OCI-LY3 (cell line): ENCODE results near the gene CACNG4.

Experiments used
- H2AFZ ChIP-seq: fragments of 200-600, 300-600 bp; shearing (Covaris generic); 2 replicates; pipeline ENCODE4 v1.6.0; 2014; ENCODE audit warnings: antibody characterized with exemption, low read depth, low read length
- H3K27ac ChIP-seq: fragments of 200-600, 300-600 bp; sonication (generic); 2 replicates; pipeline ENCODE4 v1.5.1; 2014; ENCODE audit warnings: mild to moderate bottlenecking, low read length, moderate library complexity, mixed read lengths
- H3K27me3 ChIP-seq: fragments of 200-600, 300-600 bp; sonication (generic); 2 replicates; pipeline ENCODE4 v1.6.1; 2014; ENCODE audit warnings: low read depth, low read length, mixed read lengths
- H3K36me3 ChIP-seq: fragments of 200-600, 300-600 bp; sonication (generic); replicated peaks from 2 replicates; pipeline ENCODE3; 2014; ENCODE audit warnings: low read depth, low read length, mixed read lengths
- H3K4me1 ChIP-seq: fragments of 300-600, 200-600 bp; sonication (generic); 2 replicates; pipeline ENCODE4 v1.6.1; 2014; ENCODE audit warnings: low read length, mixed read lengths
- H3K4me2 ChIP-seq: fragments of 200-600, 300-600 bp; sonication (generic); 2 replicates; pipeline ENCODE4 v1.6.1; 2014; ENCODE audit warnings: low read length, mixed read lengths
- H3K4me3 ChIP-seq: fragments of 300-600, 200-600 bp; sonication (generic); 2 replicates; pipeline ENCODE4 v1.5.1; 2014; ENCODE audit warnings: antibody characterized with exemption, mild to moderate bottlenecking, low read length, moderate library complexity
- H3K79me2 ChIP-seq: fragments of 300-600, 200-600 bp; shearing (Covaris generic); 2 replicates; pipeline ENCODE4 v1.6.1; 2014; ENCODE audit warnings: mild to moderate bottlenecking, low read length, mixed read lengths
- H3K9ac ChIP-seq: fragments of 300-600, 200-600 bp; shearing (Covaris generic); 2 replicates; pipeline ENCODE4 v1.6.0; 2014; ENCODE audit warnings: mild to moderate bottlenecking, low read length, moderate library complexity
- H3K9me3 ChIP-seq: fragments of 200-600, 300-600 bp; shearing (Covaris generic); 2 replicates; pipeline ENCODE4 v1.6.1; 2014; ENCODE audit warnings: low read length, mixed read lengths; ENCODE audit not compliant: insufficient read depth
- H4K20me1 ChIP-seq: fragments of 200-600, 300-600 bp; sonication (generic); 2 replicates; pipeline ENCODE4 v1.6.1; 2016; ENCODE audit warnings: low read length, mixed read lengths; ENCODE audit not compliant: insufficient read depth
- CTCF ChIP-seq: fragments of 200-600, 300-600 bp; sonication (generic); IDR thresholded peaks from 2 replicates; pipeline ENCODE4 v1.5.1; 2014; ENCODE audit warnings: antibody characterized with exemption, low read length, low read depth
- EZH2phosphoT487 ChIP-seq: fragments of 200-600 bp; shearing (Covaris generic); IDR thresholded peaks from 2 replicates; pipeline ENCODE4 v1.6.1; 2018; ENCODE audit warnings: antibody characterized with exemption, mixed run types, low read depth

CACNG4 gene

DNA sequence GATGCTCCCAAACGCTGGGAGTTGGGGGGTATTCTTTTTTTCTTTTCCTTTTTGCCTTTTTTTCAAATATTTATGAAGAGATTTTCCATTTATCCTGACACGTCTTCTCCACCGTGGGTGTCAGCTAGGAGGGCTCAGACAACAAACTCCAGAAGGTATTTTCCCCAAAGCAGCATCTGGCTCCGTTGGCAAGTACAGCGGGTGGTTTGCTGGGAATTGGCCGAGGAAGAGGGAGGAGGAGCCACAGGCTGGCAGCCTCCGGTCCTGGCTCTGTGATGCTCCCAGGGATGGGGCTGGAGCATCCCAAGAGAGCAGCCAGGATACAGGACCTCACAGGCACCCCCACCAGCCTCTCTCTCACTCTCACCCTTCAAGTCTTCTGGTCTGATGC is 10.9 kb upstream of the CACNG4 start:
- H3K4me1 ChIP-seq: peaks cover 10% of the 10 kb centered on the region
- no peak overlapping the region for H3K9ac ChIP-seq
- no peak for TF ChIP-seq CTCF
- no peak for TF ChIP-seq EZH2phosphoT487
- no peaks in the 10 kb centered on the region for H4K20me1 ChIP-seq
- H3K79me2 ChIP-seq: no peaks in the 10 kb centered on the region
- no peaks in the 10 kb centered on the region for H3K27me3 ChIP-seq
- H3K4me2 ChIP-seq: no peak overlapping the region
- H2AFZ ChIP-seq: no peak overlapping the region
- no peak overlapping the region for H3K27ac ChIP-seq
- H3K36me3 ChIP-seq: no peaks in the 10 kb centered on the region
- H3K9me3 ChIP-seq: no peaks in the 10 kb centered on the region
- H3K4me3 ChIP-seq: no peak overlapping the region

GRCh38 chr17:66954632-66955031 is 9.9 kb upstream of the CACNG4 start:
- no peak overlapping the region for H3K4me2 ChIP-seq
- no peaks in the 10 kb centered on the region for H3K9me3 ChIP-seq
- TF ChIP-seq EZH2phosphoT487: no peak
- TF ChIP-seq CTCF: no peak
- H3K9ac ChIP-seq: no peak overlapping the region
- H3K36me3 ChIP-seq: no peaks in the 10 kb centered on the region
- H2AFZ ChIP-seq: no peak overlapping the region
- no peak overlapping the region for H3K4me3 ChIP-seq
- H3K27ac ChIP-seq: no peak overlapping the region
- no peaks in the 10 kb centered on the region for H3K79me2 ChIP-seq
- H3K27me3 ChIP-seq: peaks cover 5% of the 10 kb centered on the region
- H4K20me1 ChIP-seq: no peaks in the 10 kb centered on the region
- H3K4me1 ChIP-seq: peaks cover 10% of the 10 kb centered on the region

- H3K27me3 ChIP-seq: peaks cover 8% of the 10 kb centered on the region
- no peak overlapping the region for H3K4me2 ChIP-seq
- TF ChIP-seq EZH2phosphoT487 (no peak), CTCF (no peak)
- no peaks in the 10 kb centered on the region for H3K79me2 ChIP-seq
- H3K36me3 ChIP-seq: no peaks in the 10 kb centered on the region
- H3K9me3 ChIP-seq: no peaks in the 10 kb centered on the region
- no peaks in the 10 kb centered on the region for H4K20me1 ChIP-seq
- peaks cover 2% of the 10 kb centered on the region for H3K4me1 ChIP-seq
- no peak overlapping the region for H3K9ac ChIP-seq
- H3K4me3 ChIP-seq: no peak overlapping the region
- H3K27ac ChIP-seq: no peak overlapping the region
- no peak overlapping the region for H2AFZ ChIP-seq
Measured at GRCh38 chr17:66955821-66956220, 8.7 kb upstream of the CACNG4 start.

GRCh38 chr17:66956941-66957340 is 7.6 kb upstream of the CACNG4 start:
- H3K27me3 ChIP-seq: peaks cover 8% of the 10 kb centered on the region
- H3K4me1 ChIP-seq: no peaks in the 10 kb centered on the region
- H3K9ac ChIP-seq: no peak overlapping the region
- H3K27ac ChIP-seq: no peak overlapping the region
- no peaks in the 10 kb centered on the region for H3K36me3 ChIP-seq
- no peak overlapping the region for H3K4me2 ChIP-seq
- no peaks in the 10 kb centered on the region for H4K20me1 ChIP-seq
- H3K4me3 ChIP-seq: no peak overlapping the region
- H3K79me2 ChIP-seq: no peaks in the 10 kb centered on the region
- TF ChIP-seq EZH2phosphoT487 (no peak), CTCF (no peak)
- H3K9me3 ChIP-seq: no peaks in the 10 kb centered on the region
- H2AFZ ChIP-seq: no peak overlapping the region
